HepG2 (cell line): Measurements from ENCODE around the gene STUB1. TPM values are rescaled to one million over a fixed set of nuclear protein-coding genes. Genes with fewer than 3 reads are reported as not detected.

Experiments
- AKAP8 ChIP-seq: sonication (generic); formaldehyde crosslinking; IDR thresholded peaks from 2 replicates; pipeline ENCODE4 v1.5.1; 2020; ENCODE audit warnings: mild to moderate bottlenecking, missing genetic modification reagents
- ELF1 ChIP-seq: sonication (generic); formaldehyde crosslinking; IDR thresholded peaks from 2 replicates; pipeline ENCODE4 v1.4.0; 2020; ENCODE audit warnings: missing genetic modification reagents
- HMGA1 ChIP-seq: sonication (generic); formaldehyde crosslinking; conservative IDR thresholded peaks from 2 replicates; pipeline ENCODE4 v1.4.0; 2020; ENCODE audit warnings: missing genetic modification reagents
- PITX1 ChIP-seq: sonication (generic); formaldehyde crosslinking; IDR thresholded peaks from 2 replicates; pipeline ENCODE4 v1.5.1; 2020; ENCODE audit warnings: mild to moderate bottlenecking, missing genetic modification reagents
- SMAD1 ChIP-seq: sonication (generic); formaldehyde crosslinking; IDR thresholded peaks from 2 replicates; pipeline ENCODE4 v1.4.0; 2020; ENCODE audit warnings: missing genetic modification reagents, low read depth, mild to moderate bottlenecking, borderline replicate concordance
- TAF1 ChIP-seq: sonication (generic); formaldehyde crosslinking; IDR thresholded peaks from 2 replicates; pipeline ENCODE4 v1.4.0; 2020; ENCODE audit warnings: missing genetic modification reagents
- ZNF256 ChIP-seq: sonication (generic); formaldehyde crosslinking; conservative IDR thresholded peaks from 2 replicates; pipeline ENCODE4 v1.4.0; 2020; ENCODE audit warnings: missing genetic modification reagents
- ZNF512 ChIP-seq: sonication (generic); formaldehyde crosslinking; IDR thresholded peaks from 2 replicates; pipeline ENCODE4 v1.4.0; 2020; ENCODE audit warnings: mild to moderate bottlenecking, missing genetic modification reagents
- ZNF547 ChIP-seq: sonication (generic); formaldehyde crosslinking; IDR thresholded peaks from 2 replicates; pipeline ENCODE4 v1.5.1; 2020; ENCODE audit warnings: mild to moderate bottlenecking, missing genetic modification reagents
- ZNF598 ChIP-seq: sonication (generic); formaldehyde crosslinking; IDR thresholded peaks from 2 replicates; pipeline ENCODE4 v1.5.1; 2020; ENCODE audit warnings: mild to moderate bottlenecking, missing genetic modification reagents, borderline replicate concordance
- ZNF704 ChIP-seq: sonication (generic); formaldehyde crosslinking; IDR thresholded peaks from 2 replicates; pipeline ENCODE4 v1.8.1; 2023; ENCODE audit warnings: mild to moderate bottlenecking, inconsistent platforms, moderate library complexity, missing genetic modification reagents, borderline replicate concordance
- polyA plus RNA-seq, 8 experiments: library from polyadenylated mRNA; depleted of rRNA in 3 of 8; stranded (reverse) in 7 of 8; unstranded in 1 of 8; fragments of >200 nt; fragmentation: Illumina TruSeq in 4 of 8; extraction: Trizol in 4 of 8; gene quantifications; 2 replicates each; pipeline versions ENCODE4 v1.2.1 to v1.2.3, GENCODE V29; 2011 to 2016; ENCODE audit warnings: low read depth in 4 of 8, missing spikeins in 1 of 8, mixed read lengths in 1 of 8; ENCODE audit not compliant: insufficient read depth in 1 of 8
- total RNA-seq, 5 experiments: library from RNA; depleted of rRNA; stranded (reverse); fragments of >200 nt; fragmentation: Illumina TruSeq; extraction: Trizol; gene quantifications; 2 replicates each; pipeline ENCODE4 v1.2.3, GENCODE V29; 2016; ENCODE audit warnings: low read depth in 1 of 5
- TF ChIP-seq, protein P1 (sequence below): sonication (generic); formaldehyde crosslinking; IDR thresholded peaks from 2 replicates; pipeline ENCODE4 v1.4.0; 2020; ENCODE audit warnings: missing genetic modification reagents, borderline replicate concordance
- TF ChIP-seq, protein P2 (sequence below): sonication (generic); formaldehyde crosslinking; IDR thresholded peaks from 2 replicates; pipeline ENCODE4 v1.8.0; 2022; ENCODE audit warnings: missing genetic modification reagents, mild to moderate bottlenecking, borderline replicate concordance
- TF ChIP-seq, protein P3 (sequence below): sonication (generic); formaldehyde crosslinking; IDR thresholded peaks from 2 replicates; pipeline ENCODE4 v1.4.0; 2020; ENCODE audit warnings: mild to moderate bottlenecking, missing genetic modification reagents, borderline replicate concordance
- TF ChIP-seq, protein P4 (sequence below): sonication (generic); formaldehyde crosslinking; IDR thresholded peaks from 2 replicates; pipeline ENCODE4 v1.4.0; 2020; ENCODE audit warnings: missing genetic modification reagents

The STUB1 gene
- total and polyA plus RNA-seq, 2 of the 13 experiments (the other 11 are each of a cell fraction or from before 2014, with no cell fraction given): 52.9 to 78.2 TPM

DNA sequence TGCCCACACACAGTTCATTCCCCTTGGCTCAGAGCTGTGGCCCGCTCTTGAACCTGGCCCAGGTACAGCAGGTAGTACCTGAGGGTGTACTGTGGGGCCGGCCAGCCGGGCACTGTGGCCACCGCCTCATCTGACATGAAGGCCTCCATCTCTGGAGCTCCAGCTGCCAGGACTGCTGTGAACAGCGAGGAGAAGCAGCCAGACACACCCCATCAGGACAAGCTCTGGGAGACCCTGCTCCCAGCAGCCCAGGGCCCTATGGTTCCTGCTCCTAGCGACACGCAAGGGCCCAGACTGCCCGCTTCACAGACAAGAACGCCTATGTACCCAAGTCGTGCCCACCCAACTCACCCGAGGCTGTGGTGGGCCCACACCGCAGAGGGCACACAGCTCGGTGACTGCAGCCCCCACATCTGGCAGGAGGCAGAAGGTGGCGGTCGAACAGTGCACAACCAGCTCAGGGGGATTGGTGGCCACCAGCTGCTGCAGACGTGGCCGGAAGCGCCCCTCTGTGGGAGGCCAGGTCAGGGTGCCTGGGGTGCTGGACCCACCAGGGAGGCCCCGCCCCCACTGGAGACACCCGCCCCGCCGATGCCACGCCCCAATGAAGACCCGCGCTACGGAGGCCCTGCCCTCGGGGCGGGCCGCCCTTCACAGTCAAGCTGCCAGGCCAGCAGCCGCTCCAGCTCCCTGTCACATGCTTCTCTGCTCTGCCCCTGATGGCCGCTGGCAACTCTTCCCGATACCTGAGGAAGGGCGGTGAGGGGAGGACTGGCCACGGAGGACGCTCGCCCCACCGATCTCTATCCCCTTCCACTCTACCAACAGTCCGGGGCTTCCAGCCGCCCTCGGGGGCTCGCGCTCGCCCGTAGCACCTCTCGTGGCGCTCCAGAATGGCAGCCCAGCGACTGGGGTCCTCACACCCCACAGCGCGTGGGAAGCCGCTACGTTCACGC, 1.1 kb upstream of the STUB1 start (continued):
- TF ChIP-seq ZNF512 (0 out of 2 replicates have a peak, but pooled peaks have one; percentile 12), ZNF256 (CRISPR knock-in tag) (0 out of 2 replicates have a peak, but pooled peaks have one; percentile 54), AKAP8 (CRISPR knock-in tag) (0 out of 2 replicates have a peak, but pooled peaks have one; percentile 2), ZNF547 (CRISPR knock-in tag) (peak; percentile 54; the same call in 1 of the 2 replicates), ZNF598 (CRISPR knock-in tag) (0 out of 2 replicates have a peak, but pooled peaks have one; percentile 20), ELF1 (CRISPR knock-in tag) (0 out of 2 replicates have a peak, but pooled peaks have one; percentile 27), TAF1 (peak; percentile 56), PITX1 (peak; percentile 54; the same call in 1 of the 2 replicates), ZNF704 (CRISPR knock-in tag) (no peak), HMGA1 (no peak), SMAD1 (CRISPR knock-in tag) (peak; percentile 26; the same call in 1 of the 2 replicates)
- TF ChIP-seq, protein P1, sequence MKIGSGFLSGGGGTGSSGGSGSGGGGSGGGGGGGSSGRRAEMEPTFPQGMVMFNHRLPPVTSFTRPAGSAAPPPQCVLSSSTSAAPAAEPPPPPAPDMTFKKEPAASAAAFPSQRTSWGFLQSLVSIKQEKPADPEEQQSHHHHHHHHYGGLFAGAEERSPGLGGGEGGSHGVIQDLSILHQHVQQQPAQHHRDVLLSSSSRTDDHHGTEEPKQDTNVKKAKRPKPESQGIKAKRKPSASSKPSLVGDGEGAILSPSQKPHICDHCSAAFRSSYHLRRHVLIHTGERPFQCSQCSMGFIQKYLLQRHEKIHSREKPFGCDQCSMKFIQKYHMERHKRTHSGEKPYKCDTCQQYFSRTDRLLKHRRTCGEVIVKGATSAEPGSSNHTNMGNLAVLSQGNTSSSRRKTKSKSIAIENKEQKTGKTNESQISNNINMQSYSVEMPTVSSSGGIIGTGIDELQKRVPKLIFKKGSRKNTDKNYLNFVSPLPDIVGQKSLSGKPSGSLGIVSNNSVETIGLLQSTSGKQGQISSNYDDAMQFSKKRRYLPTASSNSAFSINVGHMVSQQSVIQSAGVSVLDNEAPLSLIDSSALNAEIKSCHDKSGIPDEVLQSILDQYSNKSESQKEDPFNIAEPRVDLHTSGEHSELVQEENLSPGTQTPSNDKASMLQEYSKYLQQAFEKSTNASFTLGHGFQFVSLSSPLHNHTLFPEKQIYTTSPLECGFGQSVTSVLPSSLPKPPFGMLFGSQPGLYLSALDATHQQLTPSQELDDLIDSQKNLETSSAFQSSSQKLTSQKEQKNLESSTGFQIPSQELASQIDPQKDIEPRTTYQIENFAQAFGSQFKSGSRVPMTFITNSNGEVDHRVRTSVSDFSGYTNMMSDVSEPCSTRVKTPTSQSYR: 0 out of 2 replicates have a peak, but pooled peaks have one; percentile 15
- TF ChIP-seq, protein P2, sequence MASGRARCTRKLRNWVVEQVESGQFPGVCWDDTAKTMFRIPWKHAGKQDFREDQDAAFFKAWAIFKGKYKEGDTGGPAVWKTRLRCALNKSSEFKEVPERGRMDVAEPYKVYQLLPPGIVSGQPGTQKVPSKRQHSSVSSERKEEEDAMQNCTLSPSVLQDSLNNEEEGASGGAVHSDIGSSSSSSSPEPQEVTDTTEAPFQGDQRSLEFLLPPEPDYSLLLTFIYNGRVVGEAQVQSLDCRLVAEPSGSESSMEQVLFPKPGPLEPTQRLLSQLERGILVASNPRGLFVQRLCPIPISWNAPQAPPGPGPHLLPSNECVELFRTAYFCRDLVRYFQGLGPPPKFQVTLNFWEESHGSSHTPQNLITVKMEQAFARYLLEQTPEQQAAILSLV (CRISPR knock-in tag): peak; percentile 79; the same call in 1 of the 2 replicates
- TF ChIP-seq, protein P3, sequence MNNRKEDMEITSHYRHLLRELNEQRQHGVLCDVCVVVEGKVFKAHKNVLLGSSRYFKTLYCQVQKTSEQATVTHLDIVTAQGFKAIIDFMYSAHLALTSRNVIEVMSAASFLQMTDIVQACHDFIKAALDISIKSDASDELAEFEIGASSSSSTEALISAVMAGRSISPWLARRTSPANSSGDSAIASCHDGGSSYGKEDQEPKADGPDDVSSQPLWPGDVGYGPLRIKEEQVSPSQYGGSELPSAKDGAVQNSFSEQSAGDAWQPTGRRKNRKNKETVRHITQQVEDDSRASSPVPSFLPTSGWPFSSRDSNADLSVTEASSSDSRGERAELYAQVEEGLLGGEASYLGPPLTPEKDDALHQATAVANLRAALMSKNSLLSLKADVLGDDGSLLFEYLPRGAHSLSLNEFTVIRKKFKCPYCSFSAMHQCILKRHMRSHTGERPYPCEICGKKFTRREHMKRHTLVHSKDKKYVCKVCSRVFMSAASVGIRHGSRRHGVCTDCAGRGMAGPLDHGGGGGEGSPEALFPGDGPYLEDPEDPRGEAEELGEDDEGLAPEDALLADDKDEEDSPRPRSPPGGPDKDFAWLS (CRISPR knock-in tag): peak; percentile 55; the same call in 1 of the 2 replicates
- TF ChIP-seq, protein P4, sequence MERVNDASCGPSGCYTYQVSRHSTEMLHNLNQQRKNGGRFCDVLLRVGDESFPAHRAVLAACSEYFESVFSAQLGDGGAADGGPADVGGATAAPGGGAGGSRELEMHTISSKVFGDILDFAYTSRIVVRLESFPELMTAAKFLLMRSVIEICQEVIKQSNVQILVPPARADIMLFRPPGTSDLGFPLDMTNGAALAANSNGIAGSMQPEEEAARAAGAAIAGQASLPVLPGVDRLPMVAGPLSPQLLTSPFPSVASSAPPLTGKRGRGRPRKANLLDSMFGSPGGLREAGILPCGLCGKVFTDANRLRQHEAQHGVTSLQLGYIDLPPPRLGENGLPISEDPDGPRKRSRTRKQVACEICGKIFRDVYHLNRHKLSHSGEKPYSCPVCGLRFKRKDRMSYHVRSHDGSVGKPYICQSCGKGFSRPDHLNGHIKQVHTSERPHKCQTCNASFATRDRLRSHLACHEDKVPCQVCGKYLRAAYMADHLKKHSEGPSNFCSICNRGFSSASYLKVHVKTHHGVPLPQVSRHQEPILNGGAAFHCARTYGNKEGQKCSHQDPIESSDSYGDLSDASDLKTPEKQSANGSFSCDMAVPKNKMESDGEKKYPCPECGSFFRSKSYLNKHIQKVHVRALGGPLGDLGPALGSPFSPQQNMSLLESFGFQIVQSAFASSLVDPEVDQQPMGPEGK: peak; percentile 31; the same call in 1 of the 2 replicates
